HCT116 (cell line): ENCODE data around the gene WIZ.
"Not testable (repeated sequence)": the region's sequence is repeated elsewhere in the genome, so short reads cannot be mapped to it uniquely, and the experiment has no call there.

Experiments used
- CBX3 ChIP-seq: IDR thresholded peaks from 2 replicates; pipeline ENCODE4 v1.6.1; 2012; ENCODE audit warnings: low read depth
- CEBPB ChIP-seq: IDR thresholded peaks from 2 replicates; pipeline ENCODE4 v1.6.1; 2012; ENCODE audit warnings: low read depth
- ELF1 ChIP-seq: IDR thresholded peaks from 2 replicates; pipeline ENCODE4 v1.6.1; 2012; ENCODE audit warnings: low read depth, borderline replicate concordance
- EZH2 ChIP-seq: fragments of 200-600 bp; sonication (generic); IDR thresholded peaks from 2 replicates; pipeline ENCODE4 v1.6.1; 2017; ENCODE audit warnings: antibody characterized with exemption, mixed run types
- MAX ChIP-seq: IDR thresholded peaks from 2 replicates; pipeline ENCODE4 v1.6.1; 2012
- POLR2A ChIP-seq: IDR thresholded peaks from 2 replicates; pipeline ENCODE4 v1.7.0; 2011; ENCODE audit warnings: borderline replicate concordance; ENCODE audit not compliant: insufficient read depth, insufficient read length; ENCODE audit errors: extremely low read depth
- POLR2AphosphoS5 ChIP-seq: IDR thresholded peaks from 2 replicates; pipeline ENCODE4 v1.6.1; 2011; ENCODE audit warnings: mild to moderate bottlenecking, low read depth, low read length, moderate library complexity
- RAD21 ChIP-seq: IDR thresholded peaks from 2 replicates; pipeline ENCODE4 v1.6.1; 2012; ENCODE audit warnings: low read depth, mild to moderate bottlenecking
- SRF ChIP-seq: IDR thresholded peaks from 2 replicates; pipeline ENCODE4 v1.6.1; 2012; ENCODE audit warnings: low read depth
- TCF7L2 ChIP-seq: IDR thresholded peaks from 2 replicates; pipeline ENCODE4 v1.7.0; 2011; ENCODE audit warnings: borderline replicate concordance, inconsistent platforms; ENCODE audit not compliant: insufficient read depth, insufficient read length; ENCODE audit errors: extremely low read depth
- TF ChIP-seq, protein P1 (sequence below), 3 experiments: fragments of 200-600 bp in 1 of 3; sonication (generic) in 1 of 3; IDR thresholded peaks in 2 of 3; conservative IDR thresholded peaks in 1 of 3; 2 replicates each; pipeline ENCODE4 v1.5.1; 2012 to 2017; ENCODE audit warnings: low read depth in 2 of 3, low read length in 2 of 3, antibody characterized with exemption in 1 of 3, borderline replicate concordance in 1 of 3, control low read depth in 1 of 3, mild to moderate bottlenecking in 1 of 3, mixed read lengths in 1 of 3, mixed run types in 1 of 3, moderate library complexity in 1 of 3; ENCODE audit not compliant: insufficient read depth in 1 of 3

- not testable (repeated sequence) for TF ChIP-seq SRF, POLR2AphosphoS5, CBX3, POLR2A, ELF1, MAX, RAD21, CEBPB, EZH2, TCF7L2
- TF ChIP-seq, protein P1, sequence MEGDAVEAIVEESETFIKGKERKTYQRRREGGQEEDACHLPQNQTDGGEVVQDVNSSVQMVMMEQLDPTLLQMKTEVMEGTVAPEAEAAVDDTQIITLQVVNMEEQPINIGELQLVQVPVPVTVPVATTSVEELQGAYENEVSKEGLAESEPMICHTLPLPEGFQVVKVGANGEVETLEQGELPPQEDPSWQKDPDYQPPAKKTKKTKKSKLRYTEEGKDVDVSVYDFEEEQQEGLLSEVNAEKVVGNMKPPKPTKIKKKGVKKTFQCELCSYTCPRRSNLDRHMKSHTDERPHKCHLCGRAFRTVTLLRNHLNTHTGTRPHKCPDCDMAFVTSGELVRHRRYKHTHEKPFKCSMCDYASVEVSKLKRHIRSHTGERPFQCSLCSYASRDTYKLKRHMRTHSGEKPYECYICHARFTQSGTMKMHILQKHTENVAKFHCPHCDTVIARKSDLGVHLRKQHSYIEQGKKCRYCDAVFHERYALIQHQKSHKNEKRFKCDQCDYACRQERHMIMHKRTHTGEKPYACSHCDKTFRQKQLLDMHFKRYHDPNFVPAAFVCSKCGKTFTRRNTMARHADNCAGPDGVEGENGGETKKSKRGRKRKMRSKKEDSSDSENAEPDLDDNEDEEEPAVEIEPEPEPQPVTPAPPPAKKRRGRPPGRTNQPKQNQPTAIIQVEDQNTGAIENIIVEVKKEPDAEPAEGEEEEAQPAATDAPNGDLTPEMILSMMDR (IDR thresholded peaks at IDR 0.05 in 2 of 3, conservative IDR thresholded peaks at IDR 0.05 in 1 of 3; ENCODE audit: borderline replicate concordance in 1 of 3, insufficient read depth in 1 of 3, low read depth in 2 of 3, low read length in 2 of 3), result not testable (repeated sequence)
Observed at GRCh38 chr19:15395251-15395650, 54.5 kb downstream of the WIZ start.
